Measurements from ENCODE around the gene MARVELD3.
"Not testable (repeated sequence)": the region's sequence is repeated elsewhere in the genome, so short reads cannot be mapped to it uniquely, and the experiment has no call there.

Gene MARVELD3, protein sequence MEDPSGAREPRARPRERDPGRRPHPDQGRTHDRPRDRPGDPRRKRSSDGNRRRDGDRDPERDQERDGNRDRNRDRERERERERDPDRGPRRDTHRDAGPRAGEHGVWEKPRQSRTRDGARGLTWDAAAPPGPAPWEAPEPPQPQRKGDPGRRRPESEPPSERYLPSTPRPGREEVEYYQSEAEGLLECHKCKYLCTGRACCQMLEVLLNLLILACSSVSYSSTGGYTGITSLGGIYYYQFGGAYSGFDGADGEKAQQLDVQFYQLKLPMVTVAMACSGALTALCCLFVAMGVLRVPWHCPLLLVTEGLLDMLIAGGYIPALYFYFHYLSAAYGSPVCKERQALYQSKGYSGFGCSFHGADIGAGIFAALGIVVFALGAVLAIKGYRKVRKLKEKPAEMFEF

DNA sequence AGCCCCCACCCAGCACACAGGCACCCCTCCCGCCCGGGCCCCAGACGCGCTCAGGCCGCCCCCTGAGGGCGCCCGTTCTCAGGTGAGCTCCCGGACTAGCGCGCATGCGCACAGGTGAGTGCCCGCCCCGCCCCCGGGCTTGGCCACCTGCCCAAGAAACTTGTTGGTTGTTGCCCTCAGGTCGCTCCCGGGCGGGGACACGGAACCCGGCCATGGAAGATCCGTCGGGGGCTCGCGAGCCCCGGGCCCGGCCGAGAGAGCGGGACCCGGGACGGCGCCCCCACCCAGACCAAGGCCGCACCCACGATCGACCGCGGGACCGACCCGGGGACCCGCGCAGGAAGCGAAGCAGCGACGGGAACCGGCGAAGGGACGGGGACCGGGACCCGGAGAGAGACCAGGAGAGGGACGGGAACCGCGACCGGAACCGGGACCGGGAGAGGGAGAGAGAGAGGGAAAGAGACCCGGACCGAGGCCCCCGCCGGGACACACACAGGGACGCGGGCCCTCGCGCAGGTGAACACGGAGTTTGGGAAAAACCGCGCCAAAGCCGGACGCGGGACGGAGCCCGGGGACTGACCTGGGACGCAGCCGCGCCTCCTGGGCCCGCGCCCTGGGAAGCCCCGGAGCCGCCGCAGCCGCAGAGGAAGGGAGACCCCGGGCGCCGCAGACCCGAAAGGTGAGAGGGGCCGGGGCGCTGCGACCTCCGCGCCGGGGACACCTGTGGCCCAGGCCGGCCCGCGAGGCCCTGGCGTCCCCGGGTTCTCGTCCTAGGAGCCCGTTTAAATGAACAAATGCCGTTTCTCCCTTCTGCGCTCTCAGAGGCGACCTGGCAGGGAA lies at the start of gene MARVELD3:
Gene MARVELD3, plus strand, starts transcription at position 167 of the 840 bp plus-strand sequence. Its CDS starts 46 bp downstream, at position 213.
- peak in 1 of 2 donors; percentile 1 for DNase-seq (ENCODE audit: extremely low read depth in 1 of 2, low read depth in 1 of 2)

DNA sequence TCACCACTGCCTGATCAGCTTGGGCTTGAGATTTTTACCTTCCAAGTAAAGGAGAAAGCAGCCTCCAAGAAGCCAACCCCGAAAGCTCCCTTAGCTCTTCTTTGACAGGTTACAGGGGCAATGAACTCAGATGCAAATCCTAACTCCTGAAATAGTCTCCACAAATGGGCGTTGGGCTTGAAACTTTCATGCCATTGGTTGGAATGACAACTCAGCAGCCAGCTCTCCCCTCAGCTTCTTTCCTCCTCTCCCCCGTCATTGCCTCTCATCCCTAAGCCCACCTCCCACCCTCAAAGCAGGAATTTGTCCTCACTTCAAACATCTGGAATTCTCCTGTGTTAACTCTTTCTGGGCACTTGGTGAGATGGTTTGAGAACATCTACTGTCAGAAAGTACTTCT lies 49.0 kb upstream of the MARVELD3 start, which contains the start of gene TAT:
Gene TAT, minus strand, starts transcription at position 122 of the 400 bp plus-strand sequence. CDS start 677 bp downstream, outside the sequence.
- no peak for DNase-seq (ENCODE audit: extremely low read depth in 1 of 2, low read depth in 1 of 2)

GRCh38 chr16:71582553-71582848 lies 43.5 kb upstream of the MARVELD3 start:
- DNase-seq (ENCODE audit: extremely low read depth in 1 of 2, low read depth in 1 of 2), result not testable (repeated sequence)

DNA sequence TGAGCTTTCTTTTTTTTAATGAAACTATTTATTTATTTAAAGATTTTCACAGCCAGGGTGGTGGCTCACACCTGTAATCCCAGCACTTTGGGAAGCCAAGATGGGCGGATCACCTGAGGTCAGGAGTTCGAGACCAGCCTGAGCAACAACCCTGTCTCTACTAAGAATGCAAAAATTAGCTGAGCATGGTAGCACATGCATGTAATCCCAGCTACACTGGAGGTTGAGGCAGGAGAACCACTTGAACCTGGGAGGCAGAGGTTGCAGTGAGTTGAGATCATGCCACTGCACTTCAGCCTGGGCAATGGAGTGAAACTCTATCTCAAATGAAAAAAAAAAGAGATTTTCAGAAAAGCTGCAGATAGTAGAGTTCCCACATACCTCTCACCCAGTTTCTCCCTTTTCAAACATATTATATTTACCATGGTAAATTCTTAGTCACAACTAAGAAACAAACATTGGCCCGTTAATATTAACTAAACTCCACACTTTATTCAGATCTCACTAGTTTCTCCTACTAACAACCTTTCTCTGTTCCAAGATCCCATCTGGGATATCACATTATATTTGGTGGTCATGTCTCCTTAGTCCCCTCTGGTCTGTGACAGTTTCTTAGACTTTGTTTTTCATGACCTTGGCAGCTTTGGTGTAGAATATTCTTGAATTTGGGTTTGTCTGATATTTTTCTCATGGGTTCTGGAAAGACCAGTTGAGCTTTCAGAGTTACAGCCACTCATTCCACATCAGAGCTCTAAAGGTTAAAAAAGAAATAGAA lies 41.3 kb upstream of the MARVELD3 start:
- DNase-seq (ENCODE audit: extremely low read depth in 1 of 2, low read depth in 1 of 2), result no peak

GRCh38 chr16:71585318-71585703 lies 40.7 kb upstream of the MARVELD3 start:
- no peak for DNase-seq (ENCODE audit: extremely low read depth in 1 of 2, low read depth in 1 of 2)

DNA sequence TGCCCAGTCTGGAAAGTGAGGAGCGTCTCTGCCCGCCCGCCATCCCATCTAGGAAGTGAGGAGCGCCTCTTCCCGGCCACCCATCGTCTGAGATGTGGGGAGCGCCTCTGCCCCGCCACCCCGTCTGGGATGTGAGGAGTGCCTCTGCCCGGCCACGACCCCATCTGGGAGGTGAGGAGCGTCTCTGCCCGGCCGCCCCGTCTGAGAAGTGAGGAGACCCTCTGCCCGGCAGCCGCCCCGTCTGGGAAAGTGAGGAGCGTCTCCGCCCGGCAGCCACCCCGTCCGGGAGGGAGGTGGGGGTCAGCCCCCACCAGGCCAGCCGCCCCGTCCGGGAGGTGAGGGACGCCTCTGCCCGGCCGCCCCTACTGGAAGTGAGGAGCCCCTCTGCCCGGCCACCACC lies 36.6 kb upstream of the MARVELD3 start:
- DNase-seq (ENCODE audit: extremely low read depth in 1 of 2, low read depth in 1 of 2), result not testable (repeated sequence)

GRCh38 chr16:71590071-71590470 lies 35.9 kb upstream of the MARVELD3 start:
- not testable (repeated sequence) for DNase-seq (ENCODE audit: extremely low read depth in 1 of 2, low read depth in 1 of 2)

GRCh38 chr16:71590584-71590983 lies 35.4 kb upstream of the MARVELD3 start:
- no peak for DNase-seq (ENCODE audit: extremely low read depth in 1 of 2, low read depth in 1 of 2)

DNA sequence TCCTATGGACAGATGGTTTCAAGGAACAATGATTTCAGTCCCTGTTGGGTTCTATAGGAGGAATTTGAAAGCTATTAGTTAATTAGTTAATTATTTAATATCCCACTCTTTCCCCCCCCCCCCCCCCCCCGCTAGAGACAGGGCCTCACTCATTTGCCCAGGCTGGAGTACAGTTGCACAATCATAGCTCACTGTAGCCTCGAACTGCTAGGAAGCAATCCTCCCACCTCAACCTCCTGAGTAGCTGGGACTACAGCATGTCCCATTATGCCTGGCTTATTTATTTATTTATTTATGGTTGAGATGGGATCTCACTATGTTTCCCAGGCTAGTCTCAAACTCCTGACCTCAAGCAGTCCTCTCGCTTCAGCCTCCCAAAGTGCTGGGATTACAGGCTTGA lies 34.1 kb upstream of the MARVELD3 start:
- no peak for DNase-seq (ENCODE audit: extremely low read depth in 1 of 2, low read depth in 1 of 2)

DNA sequence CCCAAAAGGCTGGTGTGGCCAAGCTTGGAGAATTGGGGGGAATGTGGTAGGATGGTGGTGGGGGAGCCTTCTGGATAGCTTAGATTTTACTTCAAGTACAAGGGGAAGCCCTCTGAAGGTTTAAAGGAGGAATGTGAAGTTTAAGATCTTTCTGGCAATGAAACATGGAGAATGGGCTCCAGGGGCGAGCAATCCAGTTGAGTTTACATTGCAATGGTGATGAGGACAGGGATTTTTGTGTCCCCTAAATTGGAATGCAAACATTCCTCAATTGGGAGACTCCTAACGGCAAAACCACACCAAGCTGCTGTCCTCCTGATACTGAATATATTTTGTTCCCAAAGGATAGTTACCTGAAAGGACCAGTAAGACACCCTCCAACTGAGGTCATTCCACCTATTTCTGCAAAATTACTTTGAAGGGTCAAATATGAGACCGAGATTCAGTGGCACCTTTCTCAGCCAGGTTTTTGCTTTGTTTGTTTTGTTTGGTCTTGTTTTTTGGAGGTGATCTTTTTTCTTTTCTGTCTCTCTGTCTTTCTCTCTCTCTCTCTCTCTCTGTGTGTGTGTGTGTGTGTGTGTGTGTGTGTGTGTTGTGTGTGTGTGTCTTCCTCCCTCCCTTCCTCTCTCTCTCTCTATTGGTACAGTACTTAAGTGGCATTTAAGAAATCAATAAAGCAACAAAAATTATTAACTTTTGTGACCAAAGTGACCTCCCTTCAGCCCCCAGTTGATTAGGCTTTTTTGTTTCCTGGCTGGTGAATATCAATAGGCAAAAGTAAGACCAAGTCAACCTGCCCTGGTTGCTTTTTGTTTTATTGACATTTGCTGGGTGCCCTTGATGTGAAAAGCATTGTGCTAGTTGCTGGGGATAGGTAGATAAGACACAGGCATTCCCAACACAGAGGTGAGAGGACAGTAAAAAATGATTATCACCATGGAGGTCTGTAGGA lies 32.7 kb upstream of the MARVELD3 start:
- no peak for DNase-seq (ENCODE audit: extremely low read depth in 1 of 2, low read depth in 1 of 2)

DNA sequence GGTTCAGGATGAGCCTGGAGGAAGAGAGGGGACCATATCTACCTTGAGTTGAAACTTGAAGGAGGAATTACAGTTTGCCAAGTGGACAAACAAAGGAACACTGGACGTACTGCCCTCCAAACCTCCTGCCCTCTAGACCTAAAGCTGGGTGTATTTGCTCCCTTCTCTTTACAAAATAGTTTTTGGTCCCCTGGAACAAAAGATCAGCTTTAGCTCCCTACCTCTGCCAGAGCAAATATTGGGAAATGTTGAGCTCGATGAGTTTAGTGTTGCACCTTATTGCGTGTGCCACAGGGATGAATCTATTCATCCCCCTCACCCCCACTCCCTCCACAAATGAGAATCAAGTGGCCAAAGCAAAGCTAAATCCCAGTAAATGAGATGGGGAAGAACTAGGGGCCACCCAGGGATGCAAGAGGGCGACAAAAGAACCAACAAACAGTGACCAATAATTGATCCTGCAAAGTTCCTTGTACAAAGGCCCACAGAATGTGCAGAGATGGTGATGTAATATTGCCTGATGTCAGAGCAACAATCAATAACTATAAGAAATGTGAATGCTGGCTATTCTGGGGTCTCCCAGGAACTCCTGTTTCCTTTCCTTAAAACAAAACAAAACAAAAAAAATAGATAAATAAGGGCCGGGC lies 31.9 kb upstream of the MARVELD3 start:
- DNase-seq (ENCODE audit: extremely low read depth in 1 of 2, low read depth in 1 of 2), result no peak

DNA sequence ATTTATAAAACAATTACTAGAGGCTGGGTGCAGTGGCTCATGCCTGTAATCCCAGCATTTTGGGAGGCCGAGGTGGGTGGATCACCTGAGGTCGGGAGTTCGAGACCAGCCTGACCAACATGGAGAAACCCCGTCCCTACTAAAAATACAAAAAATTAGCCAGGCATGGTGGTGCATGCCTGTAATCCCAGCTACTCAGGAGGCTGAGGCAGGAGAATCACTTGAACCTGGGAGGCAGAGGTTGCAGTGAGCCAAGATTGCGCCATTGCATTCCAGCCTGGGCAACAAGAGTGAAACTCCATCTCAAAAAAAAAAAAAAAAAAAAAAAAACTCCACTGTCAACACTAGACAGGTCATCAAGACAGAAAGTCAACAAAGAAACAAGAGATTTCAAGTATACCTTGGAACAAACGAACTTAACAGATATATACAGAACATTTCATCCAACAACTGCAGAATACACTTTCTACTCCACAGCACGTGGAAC lies 30.6 kb upstream of the MARVELD3 start:
- not testable (repeated sequence) for DNase-seq (ENCODE audit: extremely low read depth in 1 of 2, low read depth in 1 of 2)

GRCh38 chr16:71598426-71598825 lies 27.6 kb upstream of the MARVELD3 start:
- DNase-seq (ENCODE audit: extremely low read depth in 1 of 2, low read depth in 1 of 2), result not testable (repeated sequence)

DNA sequence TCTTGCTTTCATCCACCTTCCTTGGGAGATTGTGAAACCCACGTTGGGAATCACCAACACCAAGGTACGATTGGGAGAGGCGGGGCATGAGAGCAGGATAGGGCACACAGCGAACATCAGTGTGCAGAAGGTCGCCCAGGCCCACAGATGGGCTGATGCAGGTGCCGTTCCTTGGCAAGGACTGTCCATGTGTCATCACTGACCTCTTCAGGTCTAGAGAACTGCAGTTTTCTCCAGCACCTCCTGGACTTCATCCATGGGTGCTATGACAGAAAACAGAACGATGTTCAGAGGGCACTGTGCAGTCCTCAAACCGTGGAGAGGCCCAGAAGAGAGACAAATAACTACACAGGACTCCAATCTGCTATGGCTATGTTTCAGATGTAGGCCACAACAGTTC lies 25.2 kb upstream of the MARVELD3 start:
- DNase-seq (ENCODE audit: extremely low read depth in 1 of 2, low read depth in 1 of 2), result no peak

DNA sequence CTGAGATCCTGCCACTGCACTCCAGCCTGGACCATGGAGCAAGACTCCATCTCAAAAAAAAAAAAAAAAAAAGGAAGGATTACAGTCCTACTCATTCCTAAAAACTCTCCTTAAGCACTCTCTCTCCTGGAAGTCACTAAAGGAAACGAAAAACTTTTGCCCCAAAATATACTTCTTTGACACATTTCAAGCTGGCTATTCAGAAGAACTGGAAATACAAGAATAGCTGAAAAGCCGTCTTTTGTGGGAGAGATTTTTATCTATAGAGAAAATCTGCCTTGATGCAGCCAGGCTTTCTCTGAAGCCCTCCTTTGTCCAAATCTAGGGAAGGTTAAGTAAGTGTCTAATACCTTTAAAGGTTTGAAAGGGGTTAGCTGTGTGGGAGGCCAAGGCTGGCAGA lies 16.9 kb upstream of the MARVELD3 start:
- DNase-seq (ENCODE audit: extremely low read depth in 1 of 2, low read depth in 1 of 2), result no peak

DNA sequence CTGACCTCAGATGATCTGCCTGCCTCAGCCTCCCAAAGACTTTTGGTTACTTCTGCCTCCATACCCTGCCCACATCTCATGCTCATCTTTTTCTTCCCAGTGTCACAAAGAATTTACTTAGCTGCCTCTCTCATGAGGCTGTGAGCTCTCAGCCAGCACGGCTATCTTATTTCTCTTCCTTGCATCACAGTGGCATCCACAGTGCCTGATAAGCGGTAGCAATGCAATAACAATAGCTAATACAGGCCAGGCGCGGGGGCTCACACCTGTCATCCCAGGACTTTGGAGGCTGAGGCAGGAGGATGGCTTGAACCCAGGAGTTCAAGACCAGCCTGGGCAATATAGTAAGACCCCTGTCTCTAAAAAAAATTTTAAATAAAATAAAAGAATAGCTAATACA lies 15.5 kb upstream of the MARVELD3 start:
- DNase-seq (ENCODE audit: extremely low read depth in 1 of 2, low read depth in 1 of 2), result no peak

- peak; percentile 46 to 70 for DNase-seq (ENCODE audit: extremely low read depth in 1 of 2, low read depth in 1 of 2)
These were observed 14.8 kb upstream of the MARVELD3 start for GRCh38 chr16:71610936-71611871.

DNA sequence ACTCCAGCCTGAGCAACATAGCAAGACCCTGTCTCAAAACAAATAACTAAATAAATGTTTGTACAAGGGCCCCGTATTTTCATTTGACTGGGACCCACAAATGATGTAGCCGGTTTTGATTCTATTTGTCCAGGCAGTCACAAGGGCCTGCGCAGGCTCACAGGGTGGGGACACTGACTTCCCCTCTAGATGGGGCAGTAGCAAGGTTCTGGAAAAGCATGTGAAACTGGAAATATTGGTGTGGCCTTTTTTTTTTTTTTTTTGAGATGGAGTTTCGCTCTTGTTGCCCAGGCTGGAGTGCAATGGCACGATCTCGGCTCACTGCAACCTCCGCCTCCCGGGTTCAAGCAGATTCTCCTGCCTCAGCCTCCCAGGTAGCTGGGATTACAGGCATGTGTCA lies 11.0 kb upstream of the MARVELD3 start:
- DNase-seq (ENCODE audit: extremely low read depth in 1 of 2, low read depth in 1 of 2), result not testable (repeated sequence)
